ENCODE measurements around the gene GRIN2A.

GRCh38 chr16:10151718-10152117, 30.5 kb downstream of the GRIN2A start:
- TF ChIP-seq CTCF (IDR thresholded peaks at IDR 0.05): no peak
- TF ChIP-seq POLR2A (IDR thresholded peaks at IDR 0.05): no peak

Data from body of pancreas (tissue), 4 donors.